Right atrium auricular region (tissue), 2 donors: ENCODE measurements around the gene SEPTIN1. TPM values are rescaled to one million over a fixed set of nuclear protein-coding genes. Genes with fewer than 3 reads are reported as not detected.

Experiments used
- DNase-seq: peaks from one replicate; pipeline ENCODE4 v3.0.0-alpha.2; 2019; ENCODE audit warnings: low spot score
- H3K27ac ChIP-seq, 2 donors: fragments of 200-600 bp; sonication (generic); 1 replicate in 1 of 2; 2 replicates in 1 of 2; pipeline ENCODE4 v1.5.1; 2016 to 2019
- H3K27me3 ChIP-seq, 2 donors: fragments of 200-600 bp; sonication (generic); one replicate each; pipeline versions ENCODE4 v1.5.1 to v1.6.0; 2017 to 2019
- H3K36me3 ChIP-seq: fragments of 200-600 bp; sonication (generic); one replicate; pipeline ENCODE4 v1.5.1; 2016
- H3K4me1 ChIP-seq, 2 donors: fragments of 200-600 bp; sonication (generic); one replicate each; pipeline versions ENCODE4 v1.5.1 to v1.6.0; 2017 to 2019
- H3K4me3 ChIP-seq, 2 donors: fragments of 200-600 bp; sonication (generic); 1 replicate in 1 of 2; 2 replicates in 1 of 2; pipeline ENCODE4 v1.5.1; 2017 to 2019; ENCODE audit warnings: mild to moderate bottlenecking in 1 of 2, moderate library complexity in 1 of 2
- H3K9me3 ChIP-seq, 2 donors: fragments of 200-600 bp; sonication (generic); one replicate each; pipeline ENCODE4 v1.5.1; 2019
- CTCF ChIP-seq, 2 donors: fragments of 200-600 bp; sonication (generic); IDR thresholded peaks; one replicate each; pipeline ENCODE4 v1.5.1; 2019; ENCODE audit warnings: antibody characterized with exemption in 2 of 2
- total RNA-seq, 2 donors: library from RNA; depleted of rRNA; stranded (reverse); fragments of >200 nt; gene quantifications; one replicate each; pipeline ENCODE4 v1.1.0, GENCODE V29; 2016

Gene SEPTIN1
- total RNA-seq, 2 donors from 2014 or later: 0.35 TPM; not detected in 1

DNA sequence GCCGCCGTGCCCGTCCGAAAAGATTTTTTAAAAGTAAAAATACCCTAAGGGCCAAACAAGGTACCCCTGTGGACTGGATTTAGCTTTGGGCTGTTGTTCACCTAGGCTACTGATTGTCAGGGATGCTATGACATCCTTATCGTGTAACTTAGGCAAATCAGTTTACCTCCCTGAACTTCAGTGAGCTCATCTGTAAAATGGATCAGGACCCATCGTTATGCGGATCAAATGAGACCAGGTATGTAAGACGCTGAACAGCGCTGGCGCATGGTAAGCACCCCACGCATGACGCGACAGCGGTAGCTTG, 24.4 kb upstream of the SEPTIN1 start:
- peak overlapping the region; percentile 61 to 83 for H3K4me3 ChIP-seq
- DNase-seq: no peak
- no peaks in the 10 kb centered on the region for H3K36me3 ChIP-seq
- H3K4me1 ChIP-seq: peaks cover 0 to 26% of the 10 kb centered on the region in 2 donors
- H3K27me3 ChIP-seq: no peaks in the 10 kb centered on the region
- no peaks in the 10 kb centered on the region for H3K9me3 ChIP-seq
- H3K27ac ChIP-seq: peak overlapping the region; percentile 69 to 85
- no peak for TF ChIP-seq CTCF (IDR thresholded peaks at IDR 0.05)

DNA sequence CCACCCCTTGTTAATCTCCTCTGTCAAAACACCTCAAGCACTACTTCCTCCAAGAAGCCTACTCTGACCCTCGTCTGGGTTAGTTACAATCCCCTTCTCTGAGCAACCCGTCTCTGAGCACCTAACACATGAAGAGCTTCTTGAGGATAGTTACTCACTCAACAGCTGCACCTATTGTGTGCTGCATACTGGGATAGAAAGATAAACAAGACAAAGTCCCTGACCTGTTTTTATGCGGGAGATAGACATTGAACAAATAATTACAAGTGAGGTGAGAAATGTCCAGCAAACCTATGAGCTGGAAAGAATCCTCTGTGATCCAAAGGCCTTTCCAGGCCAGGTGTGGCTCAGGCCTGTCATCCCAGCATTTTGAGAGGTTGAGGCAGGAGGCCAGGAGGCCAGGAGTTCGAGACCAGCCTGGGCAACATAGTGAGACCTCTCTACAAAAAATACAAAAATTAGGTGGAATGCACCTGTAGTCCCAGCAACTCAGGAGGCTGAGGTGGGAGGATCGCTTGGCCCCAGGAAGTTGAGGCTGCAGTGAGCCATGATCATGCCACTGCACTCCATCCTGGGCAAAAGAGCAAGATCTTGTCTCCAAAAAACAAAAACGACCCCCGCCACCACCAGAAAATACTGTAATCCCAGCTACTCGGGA, 19.5 kb upstream of the SEPTIN1 start:
- TF ChIP-seq CTCF (IDR thresholded peaks at IDR 0.05): no peak
- Histone ChIP-seq H3K27ac (no peak overlapping the region), H3K4me3 (no peak overlapping the region)

DNA sequence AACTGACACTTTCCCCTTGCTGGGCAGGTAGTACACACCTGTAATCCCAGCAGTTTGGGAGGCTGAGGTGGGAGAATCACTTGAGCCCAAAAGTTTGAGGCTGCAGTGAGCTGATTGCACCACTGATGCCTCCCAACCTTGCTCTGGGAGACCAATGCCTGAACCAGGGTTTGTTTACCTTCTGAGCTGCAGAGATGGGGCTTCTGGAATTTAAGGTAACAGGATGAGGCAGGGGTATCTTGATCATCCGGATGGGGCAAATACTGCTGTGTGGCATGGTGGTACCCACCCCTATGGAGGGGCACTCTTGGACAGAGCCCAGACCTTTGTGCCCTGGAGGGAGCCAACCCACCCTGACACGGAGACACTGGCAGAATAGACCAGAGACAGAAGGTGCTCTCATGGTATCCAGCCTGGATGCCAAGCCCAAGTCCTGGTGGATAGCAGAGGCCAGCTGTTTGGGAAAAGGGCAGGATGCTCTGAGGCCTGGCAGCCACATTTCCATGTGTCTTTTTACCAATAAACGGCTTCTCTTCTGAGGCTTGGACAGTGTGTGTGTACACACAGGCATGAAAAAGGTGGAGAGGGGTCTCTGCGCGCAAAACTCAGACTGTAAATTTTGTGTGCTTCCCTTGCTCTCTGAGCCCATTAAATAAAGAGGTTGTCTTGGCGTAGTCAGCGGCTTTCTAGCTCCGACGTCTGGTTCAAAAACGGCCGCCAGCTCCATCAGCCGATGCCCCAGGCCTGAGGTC, 17.2 kb upstream of the SEPTIN1 start:
- Histone ChIP-seq H3K36me3 (peaks cover 11% of the 10 kb centered on the region), H3K27ac (peak overlapping the region; percentile 85 to 88), H3K4me3 (peak overlapping the region; percentile 61 to 70), H3K27me3 (no peaks in the 10 kb centered on the region), H3K4me1 (peaks cover 0 to 34% of the 10 kb centered on the region in 2 donors), H3K9me3 (no peaks in the 10 kb centered on the region)
- no peak for TF ChIP-seq CTCF (IDR thresholded peaks at IDR 0.05)
- no peak for DNase-seq

More for the DNA sequence above, 19.5 kb upstream of the SEPTIN1 start:
- no peaks in the 10 kb centered on the region for H3K27me3 ChIP-seq
- no peak for DNase-seq
- peaks cover 0 to 25% of the 10 kb centered on the region in 2 donors for H3K4me1 ChIP-seq
- H3K9me3 ChIP-seq: no peaks in the 10 kb centered on the region
- peaks cover 11% of the 10 kb centered on the region for H3K36me3 ChIP-seq

- no peaks in the 10 kb centered on the region for H3K9me3 ChIP-seq
- H3K4me3 ChIP-seq: no peak overlapping the region
- no peak for TF ChIP-seq CTCF (IDR thresholded peaks at IDR 0.05)
- no peaks in the 10 kb centered on the region for H3K27me3 ChIP-seq
- H3K4me1 ChIP-seq: peaks cover 0 to 40% of the 10 kb centered on the region in 2 donors
- DNase-seq: no peak
- H3K36me3 ChIP-seq: peaks cover 11% of the 10 kb centered on the region
- no peak overlapping the region for H3K27ac ChIP-seq
These were observed 16.5 kb upstream of the SEPTIN1 start for GRCh38 chr16:30398661-30399434.

GRCh38 chr16:30397776-30398660, 15.7 kb upstream of the SEPTIN1 start:
- Histone ChIP-seq H3K36me3 (peaks cover 11% of the 10 kb centered on the region), H3K27me3 (no peaks in the 10 kb centered on the region), H3K9me3 (no peaks in the 10 kb centered on the region), H3K4me1 (peaks cover 0 to 40% of the 10 kb centered on the region in 2 donors), H3K27ac (no peak overlapping the region), H3K4me3 (no peak overlapping the region)
- DNase-seq: no peak
- no peak for TF ChIP-seq CTCF (IDR thresholded peaks at IDR 0.05)
